Stomach (tissue), 4 donors: ENCODE measurements around the gene OR5K2.

Experiments
- CTCF ChIP-seq, 7 experiments: fragments of 450-650 bp in 4 of 7; fragments of 200-600 bp in 3 of 7; sonication (generic) in 3 of 7; IDR thresholded peaks; one replicate each; pipeline ENCODE4 v1.5.1; 2016 to 2019; ENCODE audit warnings: antibody characterized with exemption in 7 of 7, control low read depth in 2 of 7, mild to moderate bottlenecking in 1 of 7
- EP300 ChIP-seq: sonication (generic); formaldehyde crosslinking; IDR thresholded peaks from one replicate; pipeline ENCODE4 v1.6.1; 2017; ENCODE audit warnings: antibody characterized with exemption
- POLR2A ChIP-seq, 4 donors: fragments of 450-650 bp; IDR thresholded peaks; one replicate each; pipeline ENCODE4 v1.6.1; 2016; ENCODE audit warnings: antibody characterized with exemption in 4 of 4, control low read depth in 2 of 4, mild to moderate bottlenecking in 1 of 4, moderate library complexity in 1 of 4
- POLR2AphosphoS5 ChIP-seq, 3 donors: sonication (generic); formaldehyde crosslinking; IDR thresholded peaks; one replicate each; pipeline ENCODE4 v1.6.1; 2016; ENCODE audit warnings: antibody characterized with exemption in 3 of 3

- TF ChIP-seq CTCF (IDR thresholded peaks at IDR 0.05) (no peak), POLR2A (IDR thresholded peaks at IDR 0.05) (no peak), POLR2AphosphoS5 (IDR thresholded peaks at IDR 0.05) (no peak), EP300 (no peak)
These were observed 7.1 kb downstream of the OR5K2 start for GRCh38 chr3:98504539-98504938.
